NCI-H1694 (cell line): ENCODE results near the gene PRCC.

Experiments used
- DNase-seq: peaks from one replicate; lab custom pipeline; 2025; lab: John Stamatoyannopoulos, UW

The PRCC gene

GRCh38 chr1:156842618-156843300, 75.4 kb downstream of the PRCC start:
- DNase-seq = no peak

- DNase-seq = no peak
Measured at GRCh38 chr1:156844102-156844501, 76.8 kb downstream of the PRCC start.

GRCh38 chr1:156844638-156845037, 77.3 kb downstream of the PRCC start:
- DNase-seq = no peak

- no peak for DNase-seq
Measured at GRCh38 chr1:156845055-156845952, 78.0 kb downstream of the PRCC start.

- no peak for DNase-seq
Measured at GRCh38 chr1:156845953-156846545, 78.7 kb downstream of the PRCC start.

- no peak for DNase-seq
Measured at GRCh38 chr1:156846643-156847042, 79.3 kb downstream of the PRCC start.

- DNase-seq = no peak
Measured at GRCh38 chr1:156847591-156848460, 80.5 kb downstream of the PRCC start.

GRCh38 chr1:156848461-156849150, 81.3 kb downstream of the PRCC start:
- DNase-seq = no peak

- DNase-seq = no peak
Measured at GRCh38 chr1:156849151-156849496, 81.8 kb downstream of the PRCC start.
